ENCODE results near the gene CLEC2D. TPM values are rescaled to one million over a fixed set of nuclear protein-coding genes. Genes with fewer than 3 reads are reported as not detected.

The CLEC2D gene
- total and polyA plus RNA-seq, 10 of the 15 experiments (the other 5 are each of a cell fraction or from before 2014, with no cell fraction given) = 4.6 to 29.8 (median 16.0) TPM

DNA sequence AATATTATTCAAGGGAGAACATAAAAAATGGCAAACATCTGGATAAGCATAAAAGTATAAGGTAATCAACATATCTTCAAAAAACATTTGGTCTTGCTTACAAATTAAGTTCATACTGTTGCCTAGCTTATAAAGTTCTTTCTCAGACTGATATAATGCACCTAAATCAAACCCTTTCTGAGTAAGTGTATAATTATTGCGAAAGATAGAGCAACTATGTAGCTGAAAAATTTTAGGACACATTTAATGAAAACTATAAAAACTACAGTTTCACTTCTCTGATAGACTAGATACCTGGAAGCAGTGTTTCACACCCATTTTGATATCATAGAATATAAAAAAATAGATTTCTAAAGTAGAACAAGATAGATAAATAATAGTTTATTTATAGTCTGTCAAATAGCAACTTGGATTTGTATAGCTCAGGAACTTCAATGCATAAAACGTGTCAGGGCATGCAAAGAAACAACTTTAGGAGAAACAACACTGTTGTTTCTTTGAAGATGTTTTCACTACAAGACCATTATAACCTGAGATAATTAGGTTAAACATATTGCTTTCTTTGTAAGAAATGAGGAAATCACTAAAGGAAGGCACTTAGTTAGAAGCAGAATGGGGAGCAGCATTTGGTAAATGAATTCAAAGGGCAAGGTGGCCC lies 55.8 kb downstream of the CLEC2D start:
- Histone ChIP-seq H2AFZ (ENCODE audit: control insufficient read depth, low read depth, low read length) (no peak overlapping the region), H3K27me3 (replicated peaks in 1 of 2; ENCODE audit: control insufficient read depth in 2 of 2, insufficient read depth in 2 of 2, low read length in 1 of 2) (no peaks in the 10 kb centered on the region; a peak in 1 of 4 replicates), H3K4me1 (ENCODE audit: control insufficient read depth, insufficient read depth, low read length) (peaks cover 22% of the 10 kb centered on the region), H4K20me1 (ENCODE audit: control insufficient read depth, insufficient read depth) (no peaks in the 10 kb centered on the region), H3K9ac (ENCODE audit: control insufficient read depth, insufficient read depth, low read length) (peak overlapping the region; percentile 3), H3K27ac (ENCODE audit: control insufficient read depth, insufficient read depth) (peak overlapping the region; percentile 88), H3K79me2 (ENCODE audit: control insufficient read depth, insufficient read depth, low read length) (peaks cover 99% of the 10 kb centered on the region), H3K9me3 (replicated peaks; ENCODE audit: control insufficient read depth, insufficient read depth, low read length) (no peaks in the 10 kb centered on the region; the same call in 2 of the 3 replicates), H3K4me3 (peak overlapping the region; percentile 42), H3K36me3 (ENCODE audit: control insufficient read depth in 2 of 2, insufficient read depth in 2 of 2, low read length in 1 of 2) (no peaks in the 10 kb centered on the region), H3K4me2 (ENCODE audit: control insufficient read depth, insufficient read depth) (peak overlapping the region; percentile 65)
- BruUV-seq (replicated peaks) = no TSS peak
- in situ Hi-C loops (cut with MboI) = no loop called here
- ChIA-PET RAD21 (ENCODE audit: unreplicated experiment) (interaction anchor here (1.0 to 2.2 kb wide), 3 partner anchors 13 to 78 kb away, joined by 3 to 10 read pairs (median 3); no protein-coding TSS in a partner anchor), CTCF (interaction anchor here (0.7 to 2.0 kb wide), 7 partner anchors 8 to 362 kb away, joined by 3 to 9 read pairs (median 3); no protein-coding TSS in a partner anchor), SMC1A (ENCODE audit: uncharacterized antibody, unreplicated experiment) (interaction anchor here (0.7 to 1.8 kb wide), 8 partner anchors 8 to 78 kb away, joined by 3 to 6 read pairs (median 4); partner anchors contain the start of gene CLECL1), POLR2A (no interaction called here)
- no peak for TF ChIP-seq MXI1 (IDR thresholded peaks at IDR 0.05; ENCODE audit: low read depth, low read length)
- TF ChIP-seq ZNF622 (IDR thresholded peaks at IDR 0.05) = no peak
- TF ChIP-seq PAX5 (IDR thresholded peaks at IDR 0.05; ENCODE audit: borderline replicate concordance, low read depth, low read length) = no peak
- no peak for TF ChIP-seq FOXM1 (IDR thresholded peaks at IDR 0.05; ENCODE audit: low read depth, low read length)
- no peak for TF ChIP-seq HDAC2 (IDR thresholded peaks at IDR 0.05)
- TF ChIP-seq ZNF217 (IDR thresholded peaks at IDR 0.05) = no peak
- no peak for TF ChIP-seq BCL11A (IDR thresholded peaks at IDR 0.05; ENCODE audit: low read depth, low read length)
- no peak for TF ChIP-seq NR2C1 (IDR thresholded peaks at IDR 0.05)
- TF ChIP-seq KDM1A (IDR thresholded peaks at IDR 0.05; ENCODE audit: borderline replicate concordance) = no peak
- TF ChIP-seq CHD1 (IDR thresholded peaks at IDR 0.05; ENCODE audit: low read depth, low read length) = no peak
- TF ChIP-seq, protein P1, sequence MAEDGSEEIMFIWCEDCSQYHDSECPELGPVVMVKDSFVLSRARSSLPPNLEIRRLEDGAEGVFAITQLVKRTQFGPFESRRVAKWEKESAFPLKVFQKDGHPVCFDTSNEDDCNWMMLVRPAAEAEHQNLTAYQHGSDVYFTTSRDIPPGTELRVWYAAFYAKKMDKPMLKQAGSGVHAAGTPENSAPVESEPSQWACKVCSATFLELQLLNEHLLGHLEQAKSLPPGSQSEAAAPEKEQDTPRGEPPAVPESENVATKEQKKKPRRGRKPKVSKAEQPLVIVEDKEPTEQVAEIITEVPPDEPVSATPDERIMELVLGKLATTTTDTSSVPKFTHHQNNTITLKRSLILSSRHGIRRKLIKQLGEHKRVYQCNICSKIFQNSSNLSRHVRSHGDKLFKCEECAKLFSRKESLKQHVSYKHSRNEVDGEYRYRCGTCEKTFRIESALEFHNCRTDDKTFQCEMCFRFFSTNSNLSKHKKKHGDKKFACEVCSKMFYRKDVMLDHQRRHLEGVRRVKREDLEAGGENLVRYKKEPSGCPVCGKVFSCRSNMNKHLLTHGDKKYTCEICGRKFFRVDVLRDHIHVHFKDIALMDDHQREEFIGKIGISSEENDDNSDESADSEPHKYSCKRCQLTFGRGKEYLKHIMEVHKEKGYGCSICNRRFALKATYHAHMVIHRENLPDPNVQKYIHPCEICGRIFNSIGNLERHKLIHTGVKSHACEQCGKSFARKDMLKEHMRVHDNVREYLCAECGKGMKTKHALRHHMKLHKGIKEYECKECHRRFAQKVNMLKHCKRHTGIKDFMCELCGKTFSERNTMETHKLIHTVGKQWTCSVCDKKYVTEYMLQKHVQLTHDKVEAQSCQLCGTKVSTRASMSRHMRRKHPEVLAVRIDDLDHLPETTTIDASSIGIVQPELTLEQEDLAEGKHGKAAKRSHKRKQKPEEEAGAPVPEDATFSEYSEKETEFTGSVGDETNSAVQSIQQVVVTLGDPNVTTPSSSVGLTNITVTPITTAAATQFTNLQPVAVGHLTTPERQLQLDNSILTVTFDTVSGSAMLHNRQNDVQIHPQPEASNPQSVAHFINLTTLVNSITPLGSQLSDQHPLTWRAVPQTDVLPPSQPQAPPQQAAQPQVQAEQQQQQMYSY (CRISPR knock-in tag; IDR thresholded peaks at IDR 0.05) = no peak
- TF ChIP-seq, protein P2, sequence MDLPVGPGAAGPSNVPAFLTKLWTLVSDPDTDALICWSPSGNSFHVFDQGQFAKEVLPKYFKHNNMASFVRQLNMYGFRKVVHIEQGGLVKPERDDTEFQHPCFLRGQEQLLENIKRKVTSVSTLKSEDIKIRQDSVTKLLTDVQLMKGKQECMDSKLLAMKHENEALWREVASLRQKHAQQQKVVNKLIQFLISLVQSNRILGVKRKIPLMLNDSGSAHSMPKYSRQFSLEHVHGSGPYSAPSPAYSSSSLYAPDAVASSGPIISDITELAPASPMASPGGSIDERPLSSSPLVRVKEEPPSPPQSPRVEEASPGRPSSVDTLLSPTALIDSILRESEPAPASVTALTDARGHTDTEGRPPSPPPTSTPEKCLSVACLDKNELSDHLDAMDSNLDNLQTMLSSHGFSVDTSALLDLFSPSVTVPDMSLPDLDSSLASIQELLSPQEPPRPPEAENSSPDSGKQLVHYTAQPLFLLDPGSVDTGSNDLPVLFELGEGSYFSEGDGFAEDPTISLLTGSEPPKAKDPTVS (IDR thresholded peaks at IDR 0.05; ENCODE audit: low read depth, low read length) = no peak
- TF ChIP-seq NR2C2 (IDR thresholded peaks at IDR 0.05; ENCODE audit: borderline replicate concordance, control insufficient read depth, insufficient read length, low read depth) = no peak
- FAIRE-seq (no peak), DNase-seq (ENCODE audit: low read depth, low spot score) (no peak), ATAC-seq (no peak)
- intact Hi-C loops (cut with micrococcal nuclease; ENCODE audit: unreplicated experiment) = no loop called here
- WGBS (ENCODE audit: insufficient coverage, insufficient replicate concordance, low lambda C conversion rate, missing lambda C conversion rate) = 29% methylated on average over 2 of the region's 2 CpGs

All from GM12878 (cell line).